Calu3 (cell line): ENCODE measurements around the gene GCLC. TPM values are rescaled to one million over a fixed set of nuclear protein-coding genes. Genes with fewer than 3 reads are reported as not detected.
A peak's percentile ranks its signal among the peaks of the same experiment; 100 is the strongest.

Source experiments
- BruUV-seq: library from RNA; stranded (reverse); fragments of 400-500 nt; replicated peaks from 2 replicates; lab custom pipeline; 2021; lab: Mats Ljungman, UMichigan
- CTCF ChIA-PET: fragments of 300-600 bp; sonication (Branson Sonifier 250); formaldehyde crosslinking; loops from one replicate; lab custom pipeline; 2022; ENCODE audit warnings: antibody characterized with exemption; lab: Charles Lee
- DNase-seq: peaks from one replicate; pipeline ENCODE4 v3.0.0; 2022
- H3K27ac Mint-ChIP-seq: one replicate; pipeline ENCODE4 v1.8.0; 2022; ENCODE audit warnings: mixed read lengths; ENCODE audit not compliant: unreplicated experiment
- H3K27me3 Mint-ChIP-seq: one replicate; pipeline ENCODE4 v1.8.0; 2022; ENCODE audit warnings: mixed read lengths; ENCODE audit not compliant: unreplicated experiment
- H3K36me3 Mint-ChIP-seq: one replicate; pipeline ENCODE4 v1.8.0; 2022; ENCODE audit warnings: mild to moderate bottlenecking, moderate library complexity, mixed read lengths; ENCODE audit not compliant: insufficient read depth, unreplicated experiment
- H3K4me1 Mint-ChIP-seq: one replicate; pipeline ENCODE4 v1.8.0; 2022; ENCODE audit warnings: mild to moderate bottlenecking, low read depth, mixed read lengths; ENCODE audit not compliant: unreplicated experiment
- H3K4me3 Mint-ChIP-seq: one replicate; pipeline ENCODE4 v1.8.0; 2022; ENCODE audit warnings: mild to moderate bottlenecking, low read depth, moderate library complexity, mixed read lengths; ENCODE audit not compliant: unreplicated experiment
- H3K9me3 Mint-ChIP-seq: one replicate; pipeline ENCODE4 v1.8.0; 2022; ENCODE audit warnings: low read depth, mixed read lengths; ENCODE audit not compliant: unreplicated experiment
- intact Hi-C: fragments of 100-400 bp; cut with micrococcal nuclease; formaldehyde crosslinking; loops from one replicate; pipeline ENCODE4 v1.10.0; 2022; ENCODE audit not compliant: unreplicated experiment
- total RNA-seq: library from RNA; stranded (reverse); gene quantifications from 2 replicates; pipeline ENCODE4 v1.2.3, GENCODE V29; 2022
- TF ChIP-seq, protein P1 (sequence below): fragments of 200-600 bp; IDR thresholded peaks from one replicate; pipeline ENCODE4 v1.8.0; 2022; ENCODE audit warnings: antibody characterized with exemption; ENCODE audit not compliant: unreplicated experiment

Gene GCLC
- total RNA-seq, 1 experiment from 2014 or later = 45.7 TPM

DNA sequence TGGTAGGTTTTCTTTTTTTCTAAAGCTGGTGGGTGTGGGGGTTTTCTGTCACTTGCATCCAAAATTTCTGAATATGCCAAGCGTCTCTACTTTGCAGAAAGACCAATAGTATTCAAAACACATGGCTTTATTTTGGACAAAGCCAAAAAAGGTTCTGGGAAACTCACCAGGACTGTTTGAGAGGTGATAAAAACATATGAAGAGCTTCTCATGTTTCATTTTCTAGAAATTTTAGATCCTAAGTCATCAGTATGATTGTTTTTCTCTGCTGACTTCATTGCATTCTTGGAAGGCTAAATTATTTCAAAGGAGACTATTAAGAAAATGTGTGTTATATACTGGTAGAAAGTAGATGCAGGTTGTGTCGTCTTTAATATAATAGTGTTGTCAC is 51.3 kb downstream of the GCLC start:
- intact Hi-C loops = loop anchor here (1.0 to 2.0 kb wide), 3 partner anchors 158 to 235 kb away; no protein-coding TSS in a partner anchor
- H3K4me1 Mint-ChIP-seq = peaks cover 20% of the 10 kb centered on the region
- CTCF ChIA-PET = interaction anchor here (0.6 to 3.2 kb wide), 12 partner anchors 20 to 467 kb away, joined by 3 to 30 read pairs (median 5); partner anchors contain the start of gene GCLC
- no peaks in the 10 kb centered on the region for H3K9me3 Mint-ChIP-seq
- DNase-seq = no peak
- H3K36me3 Mint-ChIP-seq = no peaks in the 10 kb centered on the region
- no peak overlapping the region for H3K27ac Mint-ChIP-seq
- BruUV-seq = no TSS peak
- no peaks in the 10 kb centered on the region for H3K27me3 Mint-ChIP-seq
- H3K4me3 Mint-ChIP-seq = peak overlapping the region; percentile 30
- TF ChIP-seq, protein P1, sequence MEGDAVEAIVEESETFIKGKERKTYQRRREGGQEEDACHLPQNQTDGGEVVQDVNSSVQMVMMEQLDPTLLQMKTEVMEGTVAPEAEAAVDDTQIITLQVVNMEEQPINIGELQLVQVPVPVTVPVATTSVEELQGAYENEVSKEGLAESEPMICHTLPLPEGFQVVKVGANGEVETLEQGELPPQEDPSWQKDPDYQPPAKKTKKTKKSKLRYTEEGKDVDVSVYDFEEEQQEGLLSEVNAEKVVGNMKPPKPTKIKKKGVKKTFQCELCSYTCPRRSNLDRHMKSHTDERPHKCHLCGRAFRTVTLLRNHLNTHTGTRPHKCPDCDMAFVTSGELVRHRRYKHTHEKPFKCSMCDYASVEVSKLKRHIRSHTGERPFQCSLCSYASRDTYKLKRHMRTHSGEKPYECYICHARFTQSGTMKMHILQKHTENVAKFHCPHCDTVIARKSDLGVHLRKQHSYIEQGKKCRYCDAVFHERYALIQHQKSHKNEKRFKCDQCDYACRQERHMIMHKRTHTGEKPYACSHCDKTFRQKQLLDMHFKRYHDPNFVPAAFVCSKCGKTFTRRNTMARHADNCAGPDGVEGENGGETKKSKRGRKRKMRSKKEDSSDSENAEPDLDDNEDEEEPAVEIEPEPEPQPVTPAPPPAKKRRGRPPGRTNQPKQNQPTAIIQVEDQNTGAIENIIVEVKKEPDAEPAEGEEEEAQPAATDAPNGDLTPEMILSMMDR = no peak

DNA sequence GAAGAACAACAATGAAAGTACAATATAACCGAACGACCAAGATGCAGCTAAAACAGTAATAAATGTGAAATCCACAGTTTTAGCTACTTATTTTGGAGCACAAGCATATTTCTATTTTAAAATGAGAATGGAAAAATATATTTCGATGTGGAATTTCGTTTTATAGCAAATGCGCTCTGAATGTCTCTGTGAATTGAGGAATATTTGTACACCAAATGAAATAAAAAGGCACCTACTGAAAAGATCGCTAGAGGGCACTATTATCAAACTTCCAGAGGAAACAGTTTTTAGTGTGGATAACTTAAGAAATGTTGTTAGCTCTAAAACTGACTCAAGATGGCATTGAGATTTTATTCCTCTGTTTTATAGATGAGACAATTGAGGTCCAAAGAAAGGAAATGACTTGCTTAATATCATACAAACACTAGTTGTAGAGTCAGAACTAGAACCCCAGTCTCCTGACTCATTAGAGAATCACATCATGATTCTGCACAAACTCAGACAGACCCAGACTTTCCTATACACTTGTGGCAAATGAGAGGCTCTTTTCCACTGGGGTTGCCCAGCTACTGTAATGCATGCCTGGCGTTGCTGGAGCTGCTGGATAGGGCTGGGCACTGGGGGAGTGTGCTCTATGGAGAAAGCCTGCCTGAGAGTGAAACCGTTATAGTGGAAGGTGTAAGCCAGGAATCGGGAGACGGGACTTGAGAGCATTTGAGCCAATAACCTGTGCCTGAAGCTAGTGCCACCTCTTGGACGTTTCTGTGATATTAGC is 51.9 kb downstream of the GCLC start:
- DNase-seq = no peak
- Mint-ChIP-seq H3K27ac (no peak overlapping the region), H3K27me3 (no peaks in the 10 kb centered on the region), H3K4me3 (peak overlapping the region; percentile 30), H3K36me3 (no peaks in the 10 kb centered on the region), H3K4me1 (peaks cover 19% of the 10 kb centered on the region), H3K9me3 (no peaks in the 10 kb centered on the region)
- TF ChIP-seq, protein P1 = peak; percentile 22
- intact Hi-C loops = loop anchor here (1.0 to 2.0 kb wide), 3 partner anchors 158 to 235 kb away; no protein-coding TSS in a partner anchor
- CTCF ChIA-PET = interaction anchor here (0.6 to 3.2 kb wide), 13 partner anchors 20 to 467 kb away, joined by 3 to 30 read pairs (median 5); partner anchors contain the start of gene GCLC
- no TSS peak for BruUV-seq

DNA sequence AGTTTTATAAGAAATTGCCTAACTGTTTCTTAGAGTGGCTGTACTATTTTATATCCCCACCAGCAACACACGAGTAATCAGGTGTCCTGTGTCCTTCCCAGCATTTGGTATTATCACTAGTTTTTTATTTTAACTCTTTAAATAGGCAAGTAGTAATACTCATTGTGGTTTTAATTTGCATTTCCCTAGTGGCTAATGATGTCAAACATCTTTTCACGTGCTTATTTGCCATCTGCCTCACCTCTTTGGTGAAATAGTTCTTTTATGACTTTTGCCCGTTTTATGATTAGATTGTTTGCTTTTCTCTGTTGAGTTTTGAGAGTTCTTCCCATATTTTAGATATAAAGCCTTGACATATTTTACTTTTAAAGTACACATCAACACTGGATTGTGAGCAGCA is 57.8 kb downstream of the GCLC start:
- BruUV-seq = no TSS peak
- no peak for DNase-seq
- no peaks in the 10 kb centered on the region for H3K36me3 Mint-ChIP-seq
- intact Hi-C loops = no loop called here
- CTCF ChIA-PET = no interaction called here
- no peak overlapping the region for H3K27ac Mint-ChIP-seq
- TF ChIP-seq, protein P1 = no peak
- H3K4me3 Mint-ChIP-seq = no peak overlapping the region
- no peaks in the 10 kb centered on the region for H3K4me1 Mint-ChIP-seq
- no peaks in the 10 kb centered on the region for H3K9me3 Mint-ChIP-seq
- H3K27me3 Mint-ChIP-seq = no peaks in the 10 kb centered on the region

DNA sequence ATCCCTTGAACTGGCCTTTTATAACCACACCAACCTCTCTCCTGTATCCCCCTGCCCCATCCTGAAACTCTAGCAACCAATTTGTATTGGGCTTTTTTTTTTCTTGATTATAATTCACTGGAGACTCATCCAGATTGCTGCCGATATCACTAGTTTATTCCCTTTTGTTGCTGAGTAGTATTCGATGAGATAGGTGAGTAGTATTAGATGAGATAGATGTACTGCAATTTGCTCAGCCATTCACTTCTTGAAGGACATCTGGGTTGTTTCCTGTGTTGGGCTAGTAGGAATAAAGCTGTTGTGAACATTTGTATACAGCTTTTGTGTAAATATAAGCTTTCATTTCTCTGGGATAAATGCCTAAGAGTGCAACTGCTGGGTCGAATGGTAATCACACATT is 58.2 kb downstream of the GCLC start:
- no TSS peak for BruUV-seq
- Mint-ChIP-seq H3K27me3 (no peaks in the 10 kb centered on the region), H3K4me3 (no peak overlapping the region), H3K36me3 (no peaks in the 10 kb centered on the region), H3K4me1 (no peaks in the 10 kb centered on the region), H3K27ac (no peak overlapping the region), H3K9me3 (no peaks in the 10 kb centered on the region)
- TF ChIP-seq, protein P1 = no peak
- intact Hi-C loops = no loop called here
- CTCF ChIA-PET = no interaction called here
- DNase-seq = no peak
